GM12891 (cell line): Measurements from ENCODE around the gene ZNF672.

Experiments
- POLR2AphosphoS5 ChIP-seq: IDR thresholded peaks from 2 replicates; pipeline ENCODE4 v1.6.1; 2011; ENCODE audit warnings: low read depth, low read length, control low read depth
- POU2F2 ChIP-seq: IDR thresholded peaks from 2 replicates; pipeline ENCODE4 v1.6.1; 2011; ENCODE audit warnings: low read depth, mild to moderate bottlenecking, control low read depth, low read length, moderate library complexity

- no peak for TF ChIP-seq POU2F2
- TF ChIP-seq POLR2AphosphoS5, result no peak
Observed at GRCh38 chr1:248817065-248817464, 21.0 kb upstream of the ZNF672 start.
